GM15510 (cell line): ENCODE measurements around the gene COMP.

Source experiments
- POLR2A ChIP-seq: IDR thresholded peaks from 3 replicates; pipeline ENCODE4 v1.6.1; 2011; ENCODE audit warnings: borderline replicate concordance; ENCODE audit not compliant: insufficient read length; ENCODE audit errors: extremely low read depth

The COMP gene

GRCh38 chr19:18814063-18814462 lies 23.0 kb upstream of the COMP start:
- no peak for TF ChIP-seq POLR2A

- no peak for TF ChIP-seq POLR2A
Observed at GRCh38 chr19:18809149-18809868, 18.2 kb upstream of the COMP start.

DNA sequence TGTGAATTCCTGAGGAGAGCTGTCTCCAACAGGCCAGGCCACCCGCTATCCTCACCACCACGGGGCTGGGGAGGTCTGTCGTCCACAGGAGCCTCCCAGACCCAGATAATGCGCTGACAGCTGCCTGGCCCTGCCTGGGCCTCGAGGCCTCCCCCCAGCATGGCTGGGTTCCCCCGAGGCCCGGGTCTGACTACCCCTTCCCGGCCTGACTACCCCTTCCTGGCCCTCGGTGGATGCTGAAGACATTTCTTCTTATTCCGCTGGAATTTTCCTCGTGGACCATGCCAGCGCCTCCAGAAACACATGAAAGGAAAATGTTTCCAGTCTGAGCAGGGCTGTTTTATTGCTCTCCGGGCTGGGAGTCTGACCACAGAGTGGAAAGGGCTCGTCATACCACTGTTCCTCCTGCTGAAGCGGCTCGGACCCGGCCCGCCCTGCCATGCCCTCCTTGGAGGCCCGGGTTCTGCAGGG lies 16.8 kb upstream of the COMP start:
- TF ChIP-seq POLR2A: no peak

DNA sequence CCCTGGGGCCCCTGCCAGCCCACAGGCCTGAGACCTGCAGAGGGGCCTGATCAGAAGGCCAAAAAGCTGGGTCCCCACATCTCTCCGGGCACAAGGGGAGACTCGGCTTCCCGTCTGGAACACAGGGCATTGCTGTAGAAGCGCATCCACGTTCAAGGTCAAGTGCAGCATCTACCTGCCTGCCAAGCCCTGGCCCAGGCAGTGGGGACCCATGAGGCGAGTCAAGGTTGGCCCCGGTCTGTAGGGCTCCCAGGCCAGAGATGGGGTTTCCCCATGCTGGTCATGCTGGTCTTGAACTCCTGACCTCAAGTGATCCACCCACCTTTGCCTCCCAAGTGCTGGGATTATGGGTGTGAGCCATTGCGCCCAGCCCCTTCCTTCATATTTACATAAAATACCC lies 13.5 kb upstream of the COMP start:
- TF ChIP-seq POLR2A: no peak

DNA sequence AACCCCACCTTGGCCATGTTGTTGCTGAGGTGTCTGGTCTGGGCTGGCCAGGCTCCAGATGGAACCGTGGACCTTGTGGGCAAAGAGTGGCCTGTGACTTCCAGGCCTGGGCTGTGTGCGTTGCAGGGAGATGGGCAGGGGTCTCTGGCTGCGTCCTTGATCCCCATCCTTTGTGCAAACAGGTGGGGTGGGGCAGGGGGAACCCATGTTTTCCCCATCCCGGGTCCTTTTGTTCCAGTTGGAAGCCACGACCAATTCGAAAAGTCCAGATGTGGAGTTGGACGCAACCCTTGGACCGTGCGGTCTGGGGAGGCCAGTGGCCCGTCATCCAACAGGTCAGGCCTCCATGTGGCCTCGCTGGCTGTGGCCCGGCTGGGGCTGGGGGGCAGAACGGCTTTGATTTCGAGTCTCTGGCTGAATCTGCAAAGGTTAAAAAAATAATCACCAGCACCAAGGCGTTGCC lies 13.1 kb upstream of the COMP start:
- no peak for TF ChIP-seq POLR2A

- no peak for TF ChIP-seq POLR2A
Observed at GRCh38 chr19:18803550-18804138, 12.5 kb upstream of the COMP start.

DNA sequence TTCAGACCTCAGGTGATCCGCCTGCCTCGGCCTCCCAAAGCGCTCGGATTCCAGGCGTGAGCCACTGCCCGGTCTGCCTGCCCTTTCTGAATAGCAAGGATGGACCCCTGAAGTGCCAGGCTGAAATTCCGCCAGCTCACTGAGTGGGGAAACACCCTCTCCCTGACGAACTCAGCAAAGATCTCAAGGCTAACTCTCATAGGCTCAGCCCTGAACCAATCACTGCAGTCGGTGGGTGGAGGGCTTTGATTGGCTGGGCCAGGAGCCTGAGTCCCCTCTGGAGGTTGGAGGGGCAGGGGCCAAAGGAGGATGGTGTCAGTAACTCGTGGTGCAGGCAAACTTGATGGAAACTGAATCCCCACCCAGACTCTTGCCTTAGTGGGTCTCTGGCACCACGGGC lies 11.2 kb upstream of the COMP start:
- no peak for TF ChIP-seq POLR2A

- TF ChIP-seq POLR2A: no peak
Observed at GRCh38 chr19:18800636-18801035, 9.5 kb upstream of the COMP start.

- TF ChIP-seq POLR2A: no peak
Observed at GRCh38 chr19:18800079-18800478, 9.0 kb upstream of the COMP start.

- TF ChIP-seq POLR2A: no peak
Observed at GRCh38 chr19:18799389-18799970, 8.4 kb upstream of the COMP start.

GRCh38 chr19:18798384-18799352 lies 7.6 kb upstream of the COMP start:
- no peak for TF ChIP-seq POLR2A

DNA sequence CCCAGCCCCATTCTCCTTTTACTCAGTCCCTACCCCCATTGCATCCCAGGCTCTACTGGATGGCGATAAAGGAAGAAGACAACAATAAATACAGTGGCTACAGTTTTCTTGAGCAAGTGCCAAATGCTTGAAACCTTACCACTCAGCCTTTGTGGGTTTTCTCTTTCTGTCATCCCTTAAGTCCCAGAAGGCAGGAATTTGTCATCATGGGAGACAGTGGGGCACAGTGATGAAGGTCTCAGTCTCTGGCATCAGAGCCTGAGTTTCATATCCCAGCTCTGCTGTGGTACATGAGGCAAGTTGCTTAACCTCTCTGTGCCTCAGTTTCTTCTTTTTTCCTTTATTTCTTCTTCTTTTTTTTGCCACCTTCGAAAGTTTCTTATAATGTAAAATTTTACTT lies 5.1 kb upstream of the COMP start:
- no peak for TF ChIP-seq POLR2A

- no peak for TF ChIP-seq POLR2A
Observed at GRCh38 chr19:18795540-18795939, 4.4 kb upstream of the COMP start.

GRCh38 chr19:18794692-18795091 lies 3.6 kb upstream of the COMP start:
- TF ChIP-seq POLR2A: no peak

DNA sequence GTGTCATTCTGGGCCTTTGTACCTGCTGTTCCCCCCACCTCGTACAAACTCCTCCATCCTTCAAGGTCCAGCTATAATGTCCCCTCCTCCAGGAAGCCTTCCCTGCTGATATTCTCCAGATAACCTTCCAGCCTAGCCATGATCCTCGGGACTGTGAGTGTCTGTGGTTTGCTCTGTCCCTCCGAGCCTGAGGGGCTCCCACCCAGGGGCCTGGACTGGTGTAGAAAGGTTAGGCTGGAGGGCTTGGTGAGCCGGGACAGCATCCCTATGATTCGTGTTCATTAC lies 2.9 kb upstream of the COMP start:
- TF ChIP-seq POLR2A: no peak
